H1 (cell line): ENCODE data around the gene SLC34A1. TPM values are rescaled to one million over a fixed set of nuclear protein-coding genes. Genes with fewer than 3 reads are reported as not detected.

ENCODE experiments used
- CBX8 ChIP-seq: fragments of 300-800, 300-1000 bp; sonication (generic); IDR thresholded peaks from 2 replicates; pipeline ENCODE4 v1.7.1; 2016; ENCODE audit warnings: low read depth, low read length, borderline replicate concordance
- CHD1 ChIP-seq: IDR thresholded peaks from 2 replicates; pipeline ENCODE4 v1.6.1; 2012; ENCODE audit warnings: low read depth, low read length, improper control_type of control experiment
- EP300 ChIP-seq, 2 experiments: IDR thresholded peaks; 1 replicate in 1 of 2; 2 replicates in 1 of 2; pipeline ENCODE4 v1.6.1; 2011 to 2012; ENCODE audit warnings: low read depth in 2 of 2, low read length in 2 of 2, mild to moderate bottlenecking in 2 of 2, borderline replicate concordance in 1 of 2, inconsistent platforms in 1 of 2, moderate library complexity in 1 of 2
- RNF2 ChIP-seq: fragments of 200-900, 300-1000 bp; sonication (generic); IDR thresholded peaks from 2 replicates; pipeline ENCODE4 v1.7.1; 2016; ENCODE audit warnings: borderline replicate concordance, low read depth, mild to moderate bottlenecking, antibody characterized with exemption, low read length; ENCODE audit not compliant: poor library complexity, severe bottlenecking; ENCODE audit errors: missing control alignments
- TEAD4 ChIP-seq: IDR thresholded peaks from 2 replicates; pipeline ENCODE4 v1.6.1; 2012; ENCODE audit warnings: low read depth, low read length, inconsistent platforms, mixed read lengths
- polyA plus RNA-seq, 7 experiments: library from polyadenylated mRNA; depleted of rRNA in 3 of 7; stranded (reverse) in 5 of 7; unstranded in 2 of 7; fragments of >200 nt in 5 of 7; fragments of 200-250 nt in 2 of 7; gene quantifications; 1 replicate in 5 of 7; 2 replicates in 1 of 7; 4 replicates in 1 of 7; pipeline versions ENCODE4 v1.2.1 to v1.2.3, GENCODE V29; 2011 to 2013; ENCODE audit warnings: missing spikeins in 2 of 7, mixed read lengths in 2 of 7
- total RNA-seq: library from RNA; stranded (reverse); fragmentation: NEBNext Ultra II Directional; extraction: Animal tissue kit (Norgen Biotek cat#: 25700); gene quantifications from 2 replicates; pipeline ENCODE4 v1.2.1, GENCODE V29; 2021

The SLC34A1 gene
- total and polyA plus RNA-seq, 2 of the 8 experiments (the other 6 are each of a cell fraction or from before 2014, with no cell fraction given): not detected

DNA sequence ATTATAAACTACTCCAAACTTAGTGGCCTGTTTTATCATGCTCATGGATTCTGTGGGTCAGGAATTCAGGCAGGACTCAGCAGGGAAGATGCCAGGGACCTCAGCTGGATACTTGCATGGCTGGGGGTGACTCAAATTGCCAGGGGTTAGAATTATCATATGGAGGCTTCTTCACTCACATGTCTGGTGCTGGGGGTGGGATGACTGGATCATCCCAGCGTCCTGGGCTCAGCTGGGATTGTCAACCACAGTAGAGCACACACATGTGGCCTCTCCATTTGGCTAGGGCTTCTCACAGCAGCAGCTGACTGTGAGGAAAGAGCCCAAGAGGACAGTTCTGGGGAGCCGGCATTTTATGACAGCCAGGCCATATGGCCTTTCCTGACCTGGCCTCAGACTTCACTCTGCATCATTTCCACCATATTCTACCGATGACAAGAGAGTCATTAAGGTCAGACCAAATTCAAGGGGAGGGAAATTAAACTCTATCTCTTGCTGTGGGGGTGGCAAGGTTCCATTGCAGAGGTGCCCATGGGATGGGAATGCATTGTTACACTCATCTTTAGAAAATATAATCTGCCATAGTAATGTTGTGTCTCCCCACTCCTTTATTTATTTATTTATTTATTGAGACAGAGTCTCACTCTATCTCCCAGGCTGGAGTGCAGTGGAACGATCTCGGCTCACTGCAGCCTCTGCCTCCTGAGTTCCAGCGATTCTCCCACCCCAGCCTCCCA lies 37.0 kb downstream of the SLC34A1 start (continued):
- TF ChIP-seq TEAD4 (no peak), EP300 (IDR thresholded peaks at IDR 0.05; ENCODE audit: borderline replicate concordance in 1 of 2, low read depth in 2 of 2, low read length in 2 of 2) (no peak), CHD1 (no peak), RNF2 (no peak), CBX8 (no peak)
